GM18951 (cell line): Measurements from ENCODE around the gene CAMTA1.

ENCODE experiments used
- POLR2A ChIP-seq: IDR thresholded peaks from 4 replicates; pipeline ENCODE4 v1.6.1; 2011; ENCODE audit warnings: mild to moderate bottlenecking; ENCODE audit not compliant: insufficient read length, insufficient read depth; ENCODE audit errors: extremely low read depth
- in situ Hi-C: fragments of 300-500 bp; cut with MboI; formaldehyde crosslinking; loops from one replicate; pipeline ENCODE4 v1.12.0; 2022; ENCODE audit warnings: low sequenced_read_pairs, mixed read lengths, inconsistent platforms; ENCODE audit not compliant: unreplicated experiment

Gene CAMTA1

GRCh38 chr1:7015022-7015421 lies 229.8 kb downstream of the CAMTA1 start:
- in situ Hi-C loops: no loop called here
- TF ChIP-seq POLR2A: no peak

DNA sequence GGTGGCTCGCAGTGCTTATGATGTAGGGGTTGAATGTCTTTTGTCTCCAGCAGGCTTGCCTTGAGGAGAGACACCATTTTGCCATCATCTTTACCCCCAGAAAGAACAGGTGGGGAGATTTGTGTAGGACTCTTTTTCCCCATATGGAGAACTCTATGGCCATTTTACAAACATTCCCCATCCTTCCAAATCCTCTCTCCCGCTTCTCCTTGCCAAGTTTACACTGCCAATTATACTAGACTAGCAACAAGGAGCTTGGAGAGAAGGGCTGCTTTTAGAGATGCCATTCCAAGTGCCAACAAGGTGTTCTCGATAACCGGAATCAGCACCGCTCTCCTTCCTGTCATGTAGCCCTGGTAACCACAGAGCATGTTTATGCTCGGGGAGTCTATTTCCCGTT lies 233.1 kb downstream of the CAMTA1 start:
- TF ChIP-seq POLR2A: no peak
- in situ Hi-C loops: no loop called here

DNA sequence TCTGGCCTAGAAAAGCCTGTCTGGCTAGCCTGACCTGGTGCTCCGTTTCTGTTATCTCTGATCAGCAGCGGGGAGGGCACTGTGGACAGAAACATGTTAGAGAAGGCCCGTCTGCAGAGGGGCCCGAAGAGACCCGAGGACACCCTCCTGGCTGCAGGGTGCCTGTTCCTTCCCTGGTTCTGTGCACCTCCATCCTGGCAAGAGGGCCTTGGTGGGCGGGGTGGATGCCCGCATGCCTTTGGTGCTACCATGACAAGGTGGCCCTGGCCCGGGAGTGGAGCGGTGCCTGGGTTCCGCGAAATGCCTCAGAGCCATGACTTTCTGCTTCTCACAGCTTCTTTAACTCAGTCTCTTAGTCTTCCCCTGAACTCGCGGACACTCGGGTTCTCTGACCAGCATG lies 233.6 kb downstream of the CAMTA1 start:
- TF ChIP-seq POLR2A: no peak
- in situ Hi-C loops: no loop called here

GRCh38 chr1:7019510-7019909 lies 234.3 kb downstream of the CAMTA1 start:
- TF ChIP-seq POLR2A: no peak
- in situ Hi-C loops: no loop called here

DNA sequence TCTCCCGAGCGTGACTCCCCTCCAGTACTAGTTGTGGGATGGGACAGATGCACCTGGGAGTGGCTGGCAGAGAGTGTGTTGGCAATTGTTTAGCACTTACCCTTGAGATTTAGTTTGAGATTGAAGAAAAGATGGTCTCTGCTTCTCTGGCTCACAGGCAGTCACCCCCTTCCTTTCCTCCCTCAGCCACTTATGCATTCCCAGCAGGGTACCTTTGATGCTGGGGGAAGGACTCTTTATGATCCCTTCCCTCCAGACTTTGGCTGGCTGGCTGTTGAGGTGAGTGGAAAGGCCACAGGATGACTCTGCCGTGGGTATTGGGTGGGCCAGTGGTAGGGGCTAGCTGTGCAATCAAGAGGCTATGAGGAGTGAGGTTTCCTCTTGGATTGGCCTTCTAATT lies 236.8 kb downstream of the CAMTA1 start:
- in situ Hi-C loops: no loop called here
- no peak for TF ChIP-seq POLR2A

GRCh38 chr1:7025013-7025412 lies 239.8 kb downstream of the CAMTA1 start:
- no peak for TF ChIP-seq POLR2A
- in situ Hi-C loops: no loop called here

- in situ Hi-C loops: no loop called here
- no peak for TF ChIP-seq POLR2A
Observed at GRCh38 chr1:7026169-7026568, 240.9 kb downstream of the CAMTA1 start.

- no peak for TF ChIP-seq POLR2A
- in situ Hi-C loops: no loop called here
Observed at GRCh38 chr1:7032992-7033391, 247.7 kb downstream of the CAMTA1 start.

GRCh38 chr1:7036386-7036785 lies 251.1 kb downstream of the CAMTA1 start:
- no peak for TF ChIP-seq POLR2A
- in situ Hi-C loops: no loop called here

DNA sequence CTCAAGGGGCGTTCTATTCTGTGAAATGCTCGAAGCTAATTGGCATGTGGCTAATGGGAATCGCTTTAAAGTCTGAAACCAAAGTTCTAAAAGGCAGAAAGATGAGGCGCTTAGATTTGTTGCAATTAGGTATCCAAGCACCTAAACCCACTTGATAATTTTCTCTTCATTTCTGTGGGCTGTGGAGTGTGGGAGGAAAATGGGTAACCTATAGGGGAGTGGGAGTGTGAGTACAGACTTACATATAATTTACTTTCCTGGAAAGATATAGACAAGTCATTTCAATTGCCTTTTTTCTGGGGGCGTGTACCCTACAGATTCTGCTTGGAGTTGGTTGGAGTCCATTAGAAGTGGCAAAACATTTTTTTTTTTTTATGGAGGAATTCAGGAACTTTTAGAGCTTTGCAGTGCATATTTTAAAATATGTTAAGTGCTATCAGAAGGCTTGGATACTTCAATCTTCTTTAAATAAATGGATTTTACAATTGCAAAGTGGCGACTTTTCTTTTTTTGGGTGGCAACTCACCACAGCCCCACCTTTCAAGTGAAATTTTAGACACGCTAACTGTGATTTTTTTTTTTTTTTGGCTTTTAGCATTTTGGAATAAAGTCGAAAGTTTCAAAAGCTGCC lies 254.5 kb downstream of the CAMTA1 start:
- TF ChIP-seq POLR2A: no peak
- in situ Hi-C loops: no loop called here

DNA sequence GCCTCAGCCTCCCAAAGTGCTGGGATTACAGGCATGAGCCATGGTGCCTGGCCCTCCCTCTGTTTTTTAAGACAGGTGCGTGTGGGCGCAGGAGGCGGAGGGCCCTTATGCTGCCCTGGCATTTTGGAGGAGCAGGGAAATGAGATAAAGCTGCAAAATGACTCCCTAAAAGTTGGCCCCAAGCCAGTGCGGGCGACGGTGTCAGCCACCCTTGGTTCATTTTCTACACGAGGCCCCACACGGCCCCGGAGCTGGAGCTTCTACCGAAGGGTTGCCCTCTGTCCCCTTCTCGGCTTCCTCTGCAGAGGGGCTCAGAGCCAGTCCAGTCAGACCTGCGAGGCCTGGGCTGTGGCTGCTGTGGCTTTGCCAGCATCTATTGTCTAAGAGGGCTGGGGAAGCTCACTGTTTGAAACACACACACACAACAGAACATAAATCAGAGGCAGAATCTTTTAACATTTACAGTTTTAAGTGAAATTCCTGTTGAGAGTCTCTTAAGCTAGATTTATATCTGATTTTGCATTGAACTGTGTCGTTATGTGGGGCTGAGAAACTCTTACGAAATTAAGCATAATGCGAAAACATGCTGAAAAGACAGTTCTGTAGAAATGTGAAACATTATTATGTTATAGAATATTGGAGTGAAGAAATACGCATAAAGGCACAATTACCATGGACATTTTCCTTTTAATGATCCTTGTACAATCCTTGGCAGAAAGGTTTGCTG lies 255.9 kb downstream of the CAMTA1 start:
- TF ChIP-seq POLR2A: no peak
- in situ Hi-C loops: no loop called here

DNA sequence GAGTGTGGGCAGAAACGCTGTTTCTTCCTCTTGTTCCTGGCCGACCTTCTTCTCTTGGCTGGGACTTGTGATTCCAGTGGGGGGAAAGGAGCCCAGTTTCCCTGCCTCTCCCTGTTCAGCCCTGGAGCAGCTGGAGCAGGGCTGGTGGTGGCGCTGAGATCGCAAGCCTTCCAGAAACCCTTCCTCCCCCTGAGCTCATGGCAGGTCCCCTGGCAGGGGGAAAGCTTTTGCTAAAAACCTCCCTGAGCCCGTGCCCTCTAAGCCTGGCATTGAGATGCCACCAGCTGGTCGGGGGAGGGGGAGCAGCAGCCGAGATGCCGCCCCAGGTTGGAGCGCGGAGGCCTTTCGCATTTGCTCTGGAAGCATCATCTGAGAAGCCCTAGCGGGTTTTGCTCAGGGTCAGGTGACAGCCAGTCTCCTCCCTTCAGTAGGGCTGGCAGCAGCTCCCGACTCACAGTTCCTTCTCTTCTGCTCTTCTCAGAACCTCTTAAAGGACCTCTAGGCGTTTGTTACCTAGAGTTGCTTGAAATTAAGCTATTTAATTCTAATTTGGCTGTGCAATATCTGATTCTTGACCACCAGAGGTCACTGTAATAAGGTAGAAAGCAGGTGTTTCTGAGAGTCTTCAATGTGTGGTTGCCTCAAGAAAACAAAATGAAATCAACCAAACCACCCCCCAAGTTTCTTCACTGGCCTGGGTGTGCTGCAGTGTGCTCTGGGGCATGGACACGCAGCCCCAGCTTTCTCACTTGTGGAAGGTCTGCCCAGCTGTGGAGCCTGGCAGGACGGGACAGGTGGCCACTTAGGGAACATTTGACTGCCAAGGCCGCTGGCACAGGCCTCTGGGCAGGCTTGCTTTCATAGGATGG lies 257.3 kb downstream of the CAMTA1 start:
- in situ Hi-C loops: no loop called here
- TF ChIP-seq POLR2A: no peak

DNA sequence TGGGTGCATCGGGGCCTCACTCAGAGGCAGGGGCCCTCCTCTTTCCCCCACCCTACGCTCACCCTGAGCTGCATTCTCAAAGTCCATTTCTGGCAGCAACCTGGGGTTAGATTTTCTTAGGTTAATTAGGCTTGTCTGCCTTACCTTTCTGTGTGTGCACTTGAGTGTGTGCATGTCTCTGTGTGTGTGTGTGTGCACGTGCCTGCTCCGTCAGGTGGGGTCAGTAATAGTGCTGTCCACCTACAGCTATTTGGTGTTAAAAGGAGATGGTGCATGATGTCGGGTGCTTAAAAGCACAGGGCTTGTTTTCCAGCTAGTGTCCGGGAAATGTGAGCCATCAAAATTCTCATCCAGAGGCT lies 257.9 kb downstream of the CAMTA1 start:
- in situ Hi-C loops: no loop called here
- TF ChIP-seq POLR2A: no peak
